Measurements from ENCODE around the gene PIBF1. TPM values are rescaled to one million over a fixed set of nuclear protein-coding genes. Genes with fewer than 3 reads are reported as not detected.

The PIBF1 gene
- total and polyA plus RNA-seq, 2 of the 4 experiments (the other 2 are of a cell fraction): 5.1 to 13.3 TPM

GRCh38 chr13:72834601-72835000 is 52.7 kb downstream of the PIBF1 start:
- Histone ChIP-seq H2AFZ (replicated peaks; ENCODE audit: low read length, poor library complexity) (no peak overlapping the region), H2BK20ac (ENCODE audit: low read depth, low read length) (no peak overlapping the region), H4K5ac (ENCODE audit: low read depth, low read length) (no peak overlapping the region), H3K23ac (ENCODE audit: low read depth, low read length) (no peak overlapping the region), H3K9ac (ENCODE audit: low read depth, low read length) (no peak overlapping the region), H3K9me3 (ENCODE audit: control insufficient read depth, insufficient read depth, low read length) (no peaks in the 10 kb centered on the region), H4K91ac (ENCODE audit: insufficient read depth, low read depth, low read length) (no peak overlapping the region), H3K14ac (replicated peaks; ENCODE audit: low read depth, low read length) (no peak overlapping the region), H3K79me1 (ENCODE audit: low read depth in 1 of 2, low read length in 2 of 2) (no peaks in the 10 kb centered on the region), H3K4me2 (ENCODE audit: low read depth, low read length) (no peak overlapping the region), H2BK5ac (ENCODE audit: low read depth, low read length, poor library complexity, severe bottlenecking) (no peak overlapping the region), H2AK9ac (replicated peaks; ENCODE audit: low read depth, low read length, poor library complexity) (no peak overlapping the region), H4K20me1 (ENCODE audit: insufficient read depth, low read length) (no peaks in the 10 kb centered on the region), H3K27ac (ENCODE audit: insufficient read depth, low read length) (no peak overlapping the region), H2BK120ac (ENCODE audit: low read depth, low read length) (no peak overlapping the region), H3K4ac (ENCODE audit: low read depth, low read length) (no peak overlapping the region), H4K8ac (ENCODE audit: low read depth in 2 of 2, low read length in 2 of 2) (no peak overlapping the region), H2BK15ac (ENCODE audit: low read depth, low read length) (no peak overlapping the region), H2AK5ac (ENCODE audit: low read depth, low read length) (no peak overlapping the region), H3K18ac (ENCODE audit: low read depth, low read length) (no peak overlapping the region), H3K4me3 (ENCODE audit: insufficient read depth, low read depth, low read length) (no peak overlapping the region), H3K27me3 (ENCODE audit: control insufficient read depth, insufficient read depth, low read length) (no peaks in the 10 kb centered on the region), H3K56ac (ENCODE audit: extremely low read depth, insufficient read depth, low read length) (no peak overlapping the region), H3K9me1 (ENCODE audit: insufficient read depth, low read length) (no peaks in the 10 kb centered on the region), H3K36me3 (ENCODE audit: control insufficient read depth, insufficient read depth, low read length) (peaks cover 3% of the 10 kb centered on the region; the same call in 1 of the 2 replicates), H3K4me1 (ENCODE audit: control insufficient read depth, insufficient read depth, low read length) (no peaks in the 10 kb centered on the region)
- BruUV-seq (replicated peaks): no TSS peak
- no CpG with 5 or more reads among the region's 3 CpGs for WGBS, 2 experiments (ENCODE audit: extremely low coverage in 2 of 2, insufficient read length in 1 of 2)
- POLR2A ChIA-PET (ENCODE audit: unreplicated experiment): no interaction called here
- no peak for DNase-seq
- TF ChIP-seq RCOR1 (IDR thresholded peaks at IDR 0.05; ENCODE audit: insufficient replicate concordance, low read length) (no peak), CTCF (conservative IDR thresholded peaks at IDR 0.05; ENCODE audit: low read depth, low read length) (no peak), ELK1 (IDR thresholded peaks at IDR 0.05; ENCODE audit: borderline replicate concordance, low read depth, low read length) (no peak), CHD1 (IDR thresholded peaks at IDR 0.05; ENCODE audit: low read depth, low read length) (no peak), FOS (IDR thresholded peaks at IDR 0.05; ENCODE audit: low read depth, low read length) (no peak), NFE2L2 (IDR thresholded peaks at IDR 0.05; ENCODE audit: low read depth, low read length) (no peak), POLR2A (IDR thresholded peaks at IDR 0.05; ENCODE audit: low read depth, low read length) (no peak), SMC3 (IDR thresholded peaks at IDR 0.05; ENCODE audit: low read depth, low read length) (no peak), MAFK (IDR thresholded peaks at IDR 0.05; ENCODE audit: low read depth, low read length) (no peak), MAZ (IDR thresholded peaks at IDR 0.05; ENCODE audit: borderline replicate concordance, low read depth, low read length) (no peak), BHLHE40 (IDR thresholded peaks at IDR 0.05; ENCODE audit: low read depth, low read length) (no peak), RAD21 (IDR thresholded peaks at IDR 0.05; ENCODE audit: low read length) (no peak), MXI1 (IDR thresholded peaks at IDR 0.05; ENCODE audit: borderline replicate concordance, low read depth, low read length) (no peak), CEBPB (IDR thresholded peaks at IDR 0.05; ENCODE audit: low read depth, low read length) (no peak), RFX5 (IDR thresholded peaks at IDR 0.05; ENCODE audit: low read depth, low read length) (no peak)
- TF ChIP-seq, protein P1, sequence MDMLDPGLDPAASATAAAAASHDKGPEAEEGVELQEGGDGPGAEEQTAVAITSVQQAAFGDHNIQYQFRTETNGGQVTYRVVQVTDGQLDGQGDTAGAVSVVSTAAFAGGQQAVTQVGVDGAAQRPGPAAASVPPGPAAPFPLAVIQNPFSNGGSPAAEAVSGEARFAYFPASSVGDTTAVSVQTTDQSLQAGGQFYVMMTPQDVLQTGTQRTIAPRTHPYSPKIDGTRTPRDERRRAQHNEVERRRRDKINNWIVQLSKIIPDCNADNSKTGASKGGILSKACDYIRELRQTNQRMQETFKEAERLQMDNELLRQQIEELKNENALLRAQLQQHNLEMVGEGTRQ (IDR thresholded peaks at IDR 0.05; ENCODE audit: low read depth, low read length): no peak
- in situ Hi-C loops (cut with MboI; ENCODE audit: low sequenced_read_pairs): no loop called here
- CTCF ChIA-PET: no interaction called here
- dilution Hi-C loops (cut with HindIII; ENCODE audit: low sequenced_read_pairs, unreplicated experiment): no loop called here
- intact Hi-C loops (cut with micrococcal nuclease): no loop called here
- ATAC-seq (ENCODE audit: low read depth): no peak

Measured in IMR-90 (cell line).